COLO668 (cell line): ENCODE measurements around the gene FRY.

Experiments used
- DNase-seq: peaks from one replicate; lab custom pipeline; 2025; ENCODE audit not compliant: unreplicated experiment; lab: John Stamatoyannopoulos, UW

Gene FRY

GRCh38 chr13:32079587-32079986 lies 48.0 kb downstream of the FRY start:
- DNase-seq: no peak

GRCh38 chr13:32080328-32080744 lies 48.8 kb downstream of the FRY start:
- no peak for DNase-seq

DNA sequence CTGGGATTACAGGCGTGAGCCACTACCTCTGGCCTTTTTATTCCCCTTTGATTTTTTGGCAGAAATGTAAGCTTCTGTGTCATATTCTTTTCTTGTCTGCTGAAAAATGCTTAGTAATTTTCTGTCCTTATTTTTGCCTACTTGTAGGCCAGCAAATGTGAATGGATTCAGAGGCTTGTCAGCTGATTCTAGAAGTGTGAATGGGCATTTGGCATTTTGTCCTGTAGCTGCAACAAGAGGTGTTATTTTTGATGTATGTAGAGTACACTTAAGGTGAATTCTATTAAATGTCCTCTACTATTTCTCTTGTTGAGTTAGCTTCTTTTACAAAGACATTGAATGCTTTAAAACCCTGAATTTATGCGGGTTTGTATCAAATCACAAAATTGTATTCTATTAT lies 50.0 kb downstream of the FRY start:
- DNase-seq: no peak

DNA sequence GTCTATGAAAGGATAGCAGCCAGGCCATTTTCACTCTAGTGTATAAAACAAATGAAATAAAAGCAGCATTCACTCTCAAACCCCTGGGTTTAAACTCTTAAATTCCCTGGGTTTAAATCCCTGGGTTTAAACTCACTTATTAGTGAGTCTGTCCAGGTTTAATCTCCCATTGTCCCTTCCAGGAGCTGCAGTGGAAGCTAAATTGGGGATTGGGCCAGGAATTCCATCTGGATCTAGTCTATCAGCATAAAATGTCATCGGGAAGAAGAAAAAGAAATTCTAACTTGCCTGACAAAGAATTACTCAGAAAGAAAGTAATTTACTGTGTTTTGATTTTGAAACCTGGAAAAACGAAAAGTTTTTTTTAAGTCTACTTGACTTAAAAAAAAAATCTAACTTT lies 54.8 kb downstream of the FRY start:
- DNase-seq: no peak

DNA sequence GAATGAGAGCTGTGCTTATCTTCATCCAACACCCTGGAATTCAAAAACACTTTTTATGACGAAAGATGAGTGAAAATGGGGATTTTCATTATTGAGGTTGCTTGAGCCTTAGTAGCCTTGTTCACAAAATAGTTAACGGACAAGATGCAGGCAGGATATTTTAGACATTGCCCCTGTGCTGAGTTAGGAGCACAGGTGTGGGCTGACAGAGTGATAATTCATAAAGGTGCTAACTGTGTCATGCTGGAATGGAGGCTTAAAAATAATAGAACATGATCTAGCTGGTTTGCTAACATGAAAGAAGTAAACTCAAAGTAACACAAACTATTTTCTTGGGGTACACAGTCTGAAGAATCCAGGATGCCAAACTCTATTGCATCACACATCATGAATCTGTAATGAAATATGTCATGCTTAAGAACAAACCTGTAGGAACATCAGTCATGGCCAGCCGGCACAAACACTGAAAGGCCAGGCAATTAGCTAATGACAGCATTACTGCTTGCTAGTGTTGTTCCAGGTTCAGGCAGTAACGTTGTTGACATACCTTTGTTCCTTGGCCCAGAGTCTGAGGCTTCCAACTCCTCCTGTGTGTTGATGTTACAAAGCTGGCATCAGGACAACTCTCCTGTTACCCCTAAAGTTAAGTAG lies 55.3 kb downstream of the FRY start:
- DNase-seq: no peak

DNA sequence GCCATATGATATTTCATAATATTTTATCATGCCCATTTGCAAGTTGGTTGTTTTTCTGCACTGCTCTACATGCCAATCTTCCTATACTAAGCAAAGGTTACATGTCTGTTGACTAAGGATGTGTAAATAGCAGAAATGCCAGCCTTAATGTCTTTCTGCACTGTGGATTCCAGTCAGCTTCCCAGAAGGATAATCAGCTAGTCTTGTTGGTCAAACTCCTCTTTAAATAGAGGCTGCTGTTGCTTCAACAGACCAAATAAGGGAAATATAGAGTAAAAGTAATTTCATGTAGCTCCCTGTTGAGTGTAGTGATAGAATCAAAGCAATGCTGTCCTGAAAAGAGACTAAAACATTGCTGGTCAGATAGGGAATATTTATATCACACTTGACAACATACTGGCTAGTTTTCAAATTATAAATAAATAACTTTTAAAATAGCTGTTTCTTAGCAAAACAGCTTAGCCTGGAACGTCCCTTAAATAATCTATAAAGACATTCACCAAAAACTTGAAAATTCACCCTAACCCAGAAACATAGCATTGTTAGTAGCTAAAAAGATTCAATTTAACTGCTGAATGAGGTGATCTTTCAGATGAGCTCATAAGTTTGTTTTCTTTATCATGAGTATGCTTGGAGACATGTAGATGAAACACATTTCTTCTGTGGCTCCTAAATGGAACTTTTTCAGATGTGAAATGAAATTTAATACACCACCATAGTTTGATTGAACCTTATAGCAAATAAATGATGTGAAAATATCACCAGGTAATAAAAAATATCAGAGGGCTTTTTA lies 56.6 kb downstream of the FRY start:
- DNase-seq: no peak

DNA sequence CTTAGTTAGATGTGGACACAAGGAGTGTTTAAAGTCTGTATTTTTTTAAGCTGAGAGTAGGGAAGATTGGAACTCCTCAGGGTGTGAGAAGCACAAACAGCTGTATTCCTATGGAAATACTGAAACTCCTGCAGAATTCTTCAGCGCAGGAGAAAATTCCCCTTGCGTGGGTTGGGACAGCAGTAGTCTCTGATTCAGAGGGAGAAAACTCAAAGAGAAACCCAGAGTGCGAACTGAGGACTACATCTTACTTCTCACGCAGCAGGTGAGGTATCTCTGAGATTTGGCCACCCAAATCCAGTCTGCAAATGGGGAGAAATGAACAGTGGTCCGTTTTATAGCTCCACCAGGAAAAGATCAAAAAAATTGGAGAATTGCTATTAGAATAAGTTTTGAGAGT lies 60.9 kb downstream of the FRY start:
- DNase-seq: no peak

GRCh38 chr13:32093006-32093405 lies 61.4 kb downstream of the FRY start:
- DNase-seq: no peak

- DNase-seq: no peak
These were observed 66.7 kb downstream of the FRY start for GRCh38 chr13:32098272-32098671.

- no peak for DNase-seq
These were observed 74.2 kb downstream of the FRY start for GRCh38 chr13:32105653-32106313.

DNA sequence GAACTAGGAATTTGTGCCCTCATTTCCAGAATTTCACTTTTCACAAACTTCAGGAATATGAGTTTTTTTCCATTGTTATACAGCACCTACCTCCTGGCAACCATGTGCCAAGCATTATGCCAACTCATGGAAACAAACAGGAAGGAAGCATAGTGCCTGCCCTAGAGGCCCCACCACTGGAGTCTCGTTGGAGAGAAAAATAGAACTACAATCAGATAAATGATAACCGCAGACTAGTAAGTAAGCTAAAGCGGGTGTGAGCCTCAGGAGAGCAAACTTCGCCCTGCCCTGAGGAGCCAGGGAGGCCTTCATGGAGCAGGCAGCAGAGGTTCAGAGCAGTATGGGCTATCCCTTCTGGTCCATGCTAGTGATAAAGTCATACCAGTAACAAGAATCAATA lies 75.9 kb downstream of the FRY start:
- DNase-seq: no peak

DNA sequence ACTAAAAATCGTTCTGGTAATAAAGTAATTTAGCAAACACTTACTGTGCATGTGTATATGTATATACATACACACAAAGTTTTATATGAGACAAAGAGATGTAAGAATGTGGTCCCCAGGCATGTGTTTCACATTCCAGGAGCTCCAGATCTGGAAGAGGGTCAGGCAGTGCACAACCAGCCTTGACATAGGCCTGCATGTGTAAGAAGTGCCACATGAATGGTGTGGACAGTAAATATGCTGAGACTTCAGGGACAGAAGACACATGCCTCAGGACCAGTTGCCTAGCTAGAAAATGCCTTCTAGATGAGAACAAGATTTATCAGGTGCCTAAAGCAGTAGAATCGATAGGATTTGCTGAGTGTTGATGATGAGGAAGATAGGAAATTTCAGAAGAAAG lies 76.4 kb downstream of the FRY start:
- DNase-seq: no peak

DNA sequence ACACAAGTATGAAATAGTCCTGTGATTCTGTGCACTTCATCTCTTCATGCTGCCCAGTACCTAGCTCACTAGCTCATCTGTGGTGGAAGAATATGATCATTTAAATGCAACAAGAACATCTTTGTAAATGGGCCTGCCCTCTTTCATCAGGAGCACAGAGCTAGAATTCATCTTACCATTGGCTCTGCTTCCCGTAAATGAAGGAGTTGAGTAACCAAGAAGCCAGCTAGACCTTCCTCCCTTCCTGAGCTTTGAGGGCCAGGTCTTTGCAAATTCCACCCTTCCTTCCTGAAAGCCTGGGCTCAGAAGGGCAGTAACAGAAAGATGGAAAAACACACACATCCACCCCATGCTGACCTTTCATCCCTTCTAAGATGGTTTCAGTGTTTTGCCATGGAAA lies 82.0 kb downstream of the FRY start:
- DNase-seq: no peak

GRCh38 chr13:32114284-32114950 lies 82.8 kb downstream of the FRY start:
- DNase-seq: no peak

GRCh38 chr13:32115066-32115465 lies 83.5 kb downstream of the FRY start:
- DNase-seq: no peak

- no peak for DNase-seq
These were observed 84.6 kb downstream of the FRY start for GRCh38 chr13:32116210-32116609.

- DNase-seq: no peak
These were observed 85.4 kb downstream of the FRY start for GRCh38 chr13:32117001-32117400.

DNA sequence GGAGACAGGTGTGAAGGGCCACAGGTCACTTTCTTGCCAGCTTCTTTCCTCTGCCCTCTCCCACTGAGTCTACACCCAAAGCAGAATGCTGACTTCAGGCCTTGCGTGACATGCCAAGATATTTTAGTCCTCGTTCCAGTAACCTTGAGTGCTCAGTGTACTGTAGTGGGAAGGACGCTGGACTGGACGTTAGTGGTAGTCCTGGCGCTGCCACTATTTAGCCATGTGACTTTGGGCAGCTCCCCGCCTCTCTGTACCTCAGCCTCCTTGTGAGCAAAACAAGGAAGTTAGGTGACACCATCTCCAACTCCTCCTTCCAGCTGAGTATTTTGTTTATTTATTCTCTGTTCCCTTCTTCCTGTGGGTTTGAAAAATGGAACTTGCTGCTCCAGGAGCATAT lies 86.1 kb downstream of the FRY start:
- DNase-seq: no peak

DNA sequence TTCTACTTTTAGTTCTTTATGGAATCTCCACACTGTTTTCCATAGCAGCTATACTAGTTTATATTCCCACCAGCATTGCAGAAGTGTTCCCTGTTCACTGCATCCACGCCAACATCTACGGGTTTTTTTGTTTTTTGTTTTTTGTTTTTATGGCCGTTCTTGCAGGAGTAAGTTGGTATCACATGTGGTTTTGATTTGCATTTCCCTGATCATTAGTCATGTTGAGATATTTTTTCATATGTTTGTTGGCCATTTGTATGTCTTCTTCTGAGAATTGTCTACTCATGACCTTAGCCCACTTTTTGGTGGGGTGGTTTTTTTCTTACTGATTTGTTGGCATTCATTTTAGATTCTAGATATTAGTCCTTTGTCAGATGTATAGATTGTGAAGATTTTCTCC lies 89.7 kb downstream of the FRY start:
- DNase-seq: no peak

- no peak for DNase-seq
These were observed 93.2 kb downstream of the FRY start for GRCh38 chr13:32124743-32125142.

DNA sequence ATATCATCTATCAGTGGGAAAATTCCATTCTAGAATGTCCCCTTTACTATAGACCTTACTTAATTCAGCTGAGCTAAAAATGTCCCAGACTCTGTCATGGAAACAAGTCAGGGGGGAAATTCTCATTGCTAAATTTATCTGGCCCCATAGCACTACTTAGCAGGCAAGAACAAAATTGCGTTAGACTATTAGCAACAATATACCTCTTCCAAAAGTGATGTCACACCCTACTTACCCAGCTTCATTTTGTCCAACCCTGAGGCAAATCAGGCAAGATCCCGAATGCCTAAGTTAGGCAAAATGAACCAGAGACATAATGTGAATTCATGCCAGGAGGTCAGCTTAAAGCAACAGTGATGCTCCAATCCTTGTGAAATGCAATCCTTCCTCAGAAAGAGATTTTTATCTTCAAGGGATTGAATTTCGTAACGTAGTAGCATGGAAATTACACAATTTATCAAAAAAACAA lies 93.7 kb downstream of the FRY start:
- no peak for DNase-seq

- DNase-seq: no peak
These were observed 94.2 kb downstream of the FRY start for GRCh38 chr13:32125751-32126150.
